ENCODE measurements around the gene EPB41.
A peak's percentile ranks its signal among the peaks of the same experiment; 100 is the strongest.
"Not testable (repeated sequence)": the region's sequence is repeated elsewhere in the genome, so short reads cannot be mapped to it uniquely, and the experiment has no call there.

Gene EPB41

GRCh38 chr1:28982198-28982597, 67.8 kb downstream of the EPB41 start:
- DNase-seq (ENCODE audit: low read depth), result no peak

- no peak for DNase-seq (ENCODE audit: low read depth)
Observed at GRCh38 chr1:28983091-28983490, 68.7 kb downstream of the EPB41 start.

GRCh38 chr1:28983509-28984310, 69.3 kb downstream of the EPB41 start:
- DNase-seq (ENCODE audit: low read depth), result no peak

DNA sequence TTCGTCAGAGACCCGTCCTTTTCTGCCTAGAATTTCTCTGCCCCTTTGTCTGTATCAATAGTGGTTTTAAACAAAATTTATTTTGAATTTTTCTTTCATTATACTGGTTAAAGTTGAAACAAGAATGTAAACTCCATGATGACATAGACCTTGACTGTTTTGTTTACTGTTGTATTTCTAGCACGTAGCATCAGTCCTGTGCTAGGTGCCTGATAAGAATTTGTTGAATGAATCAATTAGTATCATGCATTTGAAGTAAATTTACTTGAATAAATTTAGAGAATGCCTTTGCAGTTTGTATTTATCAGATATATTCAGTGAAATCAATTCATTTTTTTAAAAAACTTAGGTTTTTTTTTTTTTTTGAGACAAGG, 69.9 kb downstream of the EPB41 start:
- DNase-seq (ENCODE audit: low read depth), result no peak

- no peak for DNase-seq (ENCODE audit: low read depth)
Observed at GRCh38 chr1:28985427-28985826, 71.1 kb downstream of the EPB41 start.

- no peak for DNase-seq (ENCODE audit: low read depth)
Observed at GRCh38 chr1:28986306-28986910, 72.0 kb downstream of the EPB41 start.

GRCh38 chr1:29002792-29003191, 88.4 kb downstream of the EPB41 start:
- no peak for DNase-seq (ENCODE audit: low read depth)

GRCh38 chr1:29004288-29004687, 89.9 kb downstream of the EPB41 start:
- no peak for DNase-seq (ENCODE audit: low read depth)

GRCh38 chr1:29004798-29005197, 90.4 kb downstream of the EPB41 start:
- no peak for DNase-seq (ENCODE audit: low read depth)

GRCh38 chr1:29011775-29012174, 97.4 kb downstream of the EPB41 start:
- no peak for DNase-seq (ENCODE audit: low read depth)

GRCh38 chr1:29017235-29017634, 102.9 kb downstream of the EPB41 start:
- no peak for DNase-seq (ENCODE audit: low read depth)

DNA sequence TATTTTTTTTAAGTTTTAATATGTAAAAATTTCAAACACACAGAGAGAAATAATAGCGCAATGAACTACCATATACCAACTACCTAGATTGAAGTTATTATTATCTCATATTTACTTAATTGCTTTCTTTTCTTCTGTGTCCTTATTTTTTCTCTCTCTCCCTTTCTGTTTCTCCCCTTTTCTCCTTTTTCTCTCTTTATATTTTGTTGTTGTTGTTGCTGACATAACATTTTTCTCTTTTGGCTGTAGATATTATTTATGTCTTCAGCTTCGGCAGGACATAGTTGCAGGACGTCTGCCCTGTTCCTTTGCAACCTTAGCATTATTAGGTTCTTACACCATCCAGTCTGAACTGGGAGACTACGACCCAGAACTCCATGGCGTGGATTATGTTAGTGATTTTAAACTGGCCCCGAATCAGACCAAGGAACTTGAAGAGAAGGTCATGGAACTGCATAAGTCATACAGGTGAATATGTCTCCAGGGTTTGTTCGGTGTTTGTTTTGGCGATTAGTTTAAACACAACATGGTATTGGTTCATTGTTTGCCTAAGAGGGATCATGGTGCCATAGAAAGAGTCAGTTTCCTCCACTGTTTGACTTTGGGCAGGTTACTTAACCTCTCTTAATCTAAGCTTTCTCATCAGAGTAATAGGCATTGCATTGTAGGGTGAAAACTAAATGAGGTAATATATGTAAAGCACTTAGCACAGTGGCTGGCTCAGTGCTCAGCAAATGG, 103.8 kb downstream of the EPB41 start:
- no peak for DNase-seq (ENCODE audit: low read depth)

DNA sequence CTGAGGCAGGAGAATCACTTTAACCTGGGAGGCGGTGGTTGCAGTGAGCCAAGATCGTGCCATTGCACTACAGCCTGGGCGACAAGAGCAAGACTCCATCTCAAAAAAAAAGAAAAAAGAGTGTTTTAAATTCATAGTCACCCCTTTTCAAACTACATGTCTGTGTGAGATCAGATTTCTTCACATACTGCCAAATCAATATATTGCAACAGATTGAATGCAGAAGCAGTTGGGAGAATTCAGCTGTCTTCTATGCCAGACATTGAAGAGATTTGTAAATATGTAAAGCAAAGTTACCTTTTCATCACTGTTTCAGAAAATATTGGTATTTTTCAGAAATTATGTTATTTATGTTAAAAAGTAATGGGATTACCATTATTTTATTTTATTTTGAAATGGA, 108.3 kb downstream of the EPB41 start:
- no peak for DNase-seq (ENCODE audit: low read depth)

DNA sequence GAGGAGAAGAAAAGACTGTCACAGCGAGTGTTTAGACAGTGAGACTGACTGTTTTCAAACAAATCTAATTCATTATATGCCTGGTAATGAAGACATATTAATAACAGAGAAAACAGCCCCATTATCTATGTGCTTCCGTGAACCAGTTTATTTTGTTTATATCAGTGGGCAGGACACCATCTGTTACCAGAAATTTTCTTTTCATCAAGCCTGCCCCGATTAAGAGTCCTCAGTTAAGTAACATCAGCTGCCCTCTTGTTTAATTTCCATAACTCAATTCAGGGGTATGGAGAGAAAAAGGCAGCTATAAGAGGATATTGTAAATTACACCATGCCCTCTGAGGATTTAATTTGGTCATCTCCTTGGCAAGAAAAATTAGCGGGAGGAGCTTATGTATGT, 115.3 kb downstream of the EPB41 start:
- DNase-seq (ENCODE audit: low read depth), result no peak

DNA sequence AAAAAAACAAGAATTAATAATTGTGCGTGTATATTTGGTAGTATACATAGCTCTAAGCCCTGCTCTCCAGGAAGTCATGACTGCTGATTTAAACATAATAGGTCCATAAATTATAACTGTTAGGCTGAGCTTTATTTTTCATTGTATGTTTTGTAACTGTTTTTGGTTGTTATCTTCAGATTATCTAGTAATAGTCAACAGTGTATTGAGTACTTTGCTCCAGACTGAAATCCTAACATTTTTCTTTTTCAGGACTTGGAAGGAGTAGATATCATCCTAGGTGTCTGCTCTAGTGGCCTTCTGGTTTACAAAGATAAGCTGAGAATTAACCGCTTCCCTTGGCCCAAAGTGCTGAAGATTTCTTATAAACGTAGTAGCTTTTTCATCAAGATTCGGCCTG, 118.5 kb downstream of the EPB41 start:
- DNase-seq (ENCODE audit: low read depth), result no peak

DNA sequence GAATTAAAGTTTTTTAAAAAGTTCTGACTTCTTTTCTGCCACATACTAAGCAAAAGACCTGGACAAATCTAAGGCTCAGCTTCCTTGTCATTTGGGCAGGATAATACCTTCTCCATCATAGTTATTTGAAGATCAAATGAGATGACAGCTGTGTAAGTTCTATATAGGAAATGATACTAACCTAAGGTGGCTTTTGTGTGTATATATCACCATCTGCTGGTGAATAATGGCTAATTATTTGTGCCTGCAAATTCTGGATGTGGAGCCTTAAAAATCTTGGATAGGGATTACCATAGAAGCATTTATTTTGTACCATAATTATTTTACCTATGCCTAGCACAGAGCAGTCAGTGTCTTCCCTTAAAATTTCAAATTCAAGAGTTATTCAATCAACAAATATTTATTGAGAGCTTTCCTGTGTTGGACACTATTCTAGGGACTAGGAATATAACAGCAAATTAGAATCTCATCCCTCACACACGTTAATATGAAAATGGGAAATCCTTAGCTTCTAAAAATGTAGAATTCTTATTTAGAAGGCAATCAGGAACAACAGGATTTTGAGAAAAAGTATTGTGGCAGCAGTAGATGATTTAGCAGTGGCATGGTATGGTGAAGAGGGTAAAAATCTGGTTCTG, 119.6 kb downstream of the EPB41 start:
- DNase-seq (ENCODE audit: low read depth), result peak; percentile 19

- DNase-seq (ENCODE audit: low read depth), result no peak
Observed at GRCh38 chr1:29043274-29043965, 129.1 kb downstream of the EPB41 start.

GRCh38 chr1:29044010-29044409, 129.6 kb downstream of the EPB41 start:
- DNase-seq (ENCODE audit: low read depth), result no peak

- DNase-seq (ENCODE audit: low read depth), result not testable (repeated sequence)
Observed at GRCh38 chr1:29045663-29046062, 131.3 kb downstream of the EPB41 start.

GRCh38 chr1:29047142-29047541, 132.8 kb downstream of the EPB41 start:
- no peak for DNase-seq (ENCODE audit: low read depth)

- no peak for DNase-seq (ENCODE audit: low read depth)
Observed at GRCh38 chr1:29050166-29050565, 135.8 kb downstream of the EPB41 start.

GRCh38 chr1:29052100-29052499, 137.7 kb downstream of the EPB41 start:
- no peak for DNase-seq (ENCODE audit: low read depth)
